ENCODE results near the gene CCDC15.

GRCh38 chr11:124916370-124916710 is 37.7 kb upstream of the CCDC15 start:
- no peak for TF ChIP-seq CTCF (IDR thresholded peaks at IDR 0.05)
- no peak for TF ChIP-seq POLR2A (IDR thresholded peaks at IDR 0.05)

Data from body of pancreas (tissue), 4 donors.